Vagina (tissue), 2 donors: ENCODE results near the gene RHOG. TPM values are rescaled to one million over a fixed set of nuclear protein-coding genes. Genes with fewer than 3 reads are reported as not detected.

ENCODE experiments used
- DNase-seq, 2 donors: peaks; one replicate each; pipeline ENCODE4 v3.0.0-alpha.2; 2017; ENCODE audit errors: extremely low spot score in 2 of 2
- H3K27ac ChIP-seq: fragments of 200-600 bp; sonication (generic); one replicate; pipeline ENCODE4 v1.5.1; 2019
- H3K27me3 ChIP-seq: fragments of 200-600 bp; sonication (generic); one replicate; pipeline ENCODE4 v1.5.1; 2019
- H3K36me3 ChIP-seq, 2 donors: fragments of 200-600 bp; sonication (generic); one replicate each; pipeline ENCODE4 v1.5.1; 2017 to 2019
- H3K4me1 ChIP-seq: fragments of 200-600 bp; sonication (generic); one replicate; pipeline ENCODE4 v1.5.1; 2019
- H3K4me3 ChIP-seq, 2 donors: fragments of 200-600 bp; sonication (generic); 1 replicate in 1 of 2; 2 replicates in 1 of 2; pipeline ENCODE4 v1.5.1; 2016 to 2019
- H3K9me3 ChIP-seq: fragments of 200-600 bp; sonication (generic); one replicate; pipeline ENCODE4 v1.5.1; 2019
- POLR2A ChIP-seq, 2 donors: fragments of 450-650 bp; IDR thresholded peaks; one replicate each; pipeline ENCODE4 v1.6.1; 2017; ENCODE audit warnings: antibody characterized with exemption in 2 of 2, mild to moderate bottlenecking in 2 of 2, moderate library complexity in 2 of 2
- POLR2AphosphoS5 ChIP-seq, 2 donors: sonication (generic); formaldehyde crosslinking; IDR thresholded peaks; one replicate each; pipeline ENCODE4 v1.9.0; 2017; ENCODE audit warnings: antibody characterized with exemption in 2 of 2, mild to moderate bottlenecking in 2 of 2, low read depth in 1 of 2; ENCODE audit not compliant: insufficient read depth in 1 of 2
- intact Hi-C: fragments of 100-400 bp; cut with DNase I; formaldehyde crosslinking; loops from one replicate; pipeline ENCODE4 v1.15.1; 2023
- small RNA-seq: library from RNA; depleted of rRNA; stranded (forward); fragments of <200 nt; gene quantifications from one replicate; pipeline ENCODE3, GENCODE V24; 2016
- total RNA-seq: library from RNA; depleted of rRNA; stranded (reverse); fragments of >200 nt; gene quantifications from one replicate; pipeline ENCODE4 v1.2.3, GENCODE V29; 2016
- TF ChIP-seq, protein P1 (sequence below), 3 experiments: fragments of 450-650 bp in 2 of 3; fragments of 200-600 bp in 1 of 3; sonication (generic) in 1 of 3; IDR thresholded peaks; one replicate each; pipeline ENCODE4 v1.5.1; 2017 to 2019; ENCODE audit warnings: antibody characterized with exemption in 3 of 3, mild to moderate bottlenecking in 2 of 3, moderate library complexity in 2 of 3

Gene RHOG
- total RNA-seq, 1 donor from 2014 or later = 107 TPM

GRCh38 chr11:3781423-3781822 is 59.3 kb downstream of the RHOG start:
- H3K27ac ChIP-seq = no peak overlapping the region
- peaks cover 8% of the 10 kb centered on the region for H3K4me1 ChIP-seq
- TF ChIP-seq, protein P1, sequence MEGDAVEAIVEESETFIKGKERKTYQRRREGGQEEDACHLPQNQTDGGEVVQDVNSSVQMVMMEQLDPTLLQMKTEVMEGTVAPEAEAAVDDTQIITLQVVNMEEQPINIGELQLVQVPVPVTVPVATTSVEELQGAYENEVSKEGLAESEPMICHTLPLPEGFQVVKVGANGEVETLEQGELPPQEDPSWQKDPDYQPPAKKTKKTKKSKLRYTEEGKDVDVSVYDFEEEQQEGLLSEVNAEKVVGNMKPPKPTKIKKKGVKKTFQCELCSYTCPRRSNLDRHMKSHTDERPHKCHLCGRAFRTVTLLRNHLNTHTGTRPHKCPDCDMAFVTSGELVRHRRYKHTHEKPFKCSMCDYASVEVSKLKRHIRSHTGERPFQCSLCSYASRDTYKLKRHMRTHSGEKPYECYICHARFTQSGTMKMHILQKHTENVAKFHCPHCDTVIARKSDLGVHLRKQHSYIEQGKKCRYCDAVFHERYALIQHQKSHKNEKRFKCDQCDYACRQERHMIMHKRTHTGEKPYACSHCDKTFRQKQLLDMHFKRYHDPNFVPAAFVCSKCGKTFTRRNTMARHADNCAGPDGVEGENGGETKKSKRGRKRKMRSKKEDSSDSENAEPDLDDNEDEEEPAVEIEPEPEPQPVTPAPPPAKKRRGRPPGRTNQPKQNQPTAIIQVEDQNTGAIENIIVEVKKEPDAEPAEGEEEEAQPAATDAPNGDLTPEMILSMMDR (IDR thresholded peaks at IDR 0.05) = no peak
- no peak for TF ChIP-seq POLR2AphosphoS5 (IDR thresholded peaks at IDR 0.05; ENCODE audit: insufficient read depth in 1 of 2, low read depth in 1 of 2)
- TF ChIP-seq POLR2A (IDR thresholded peaks at IDR 0.05) = no peak
- no peak for DNase-seq
- no peaks in the 10 kb centered on the region for H3K9me3 ChIP-seq
- H3K4me3 ChIP-seq = no peak overlapping the region
- no peaks in the 10 kb centered on the region for H3K27me3 ChIP-seq
- intact Hi-C loops = no loop called here
- H3K36me3 ChIP-seq = peaks cover 0 to 28% of the 10 kb centered on the region in 2 donors

Small RNA genes lying within 50 kb of the gene (small RNA-seq; reads per million reads assigned to genes)
- not detected for gene RNU7-50P

Other genes with a start within 250 kb of the RHOG start
- gene ART5, start 199.0 kb downstream of the RHOG start, total RNA-seq = 3.2 TPM
- gene ART1, start 195.8 kb downstream of the RHOG start, total RNA-seq = not detected
- not detected for gene CHRNA10, start 169.6 kb downstream of the RHOG start, total RNA-seq
- gene NUP98, start 43.4 kb downstream of the RHOG start, total RNA-seq = 110 TPM
- 19.6 TPM for gene PGAP2, start 32.4 kb downstream of the RHOG start, total RNA-seq
- gene STIM1, start 14.7 kb upstream of the RHOG start, total RNA-seq = 68.8 TPM